HG03442 (cell line): ENCODE measurements around the gene POFUT1.
"Not testable (repeated sequence)": the region's sequence is repeated elsewhere in the genome, so short reads cannot be mapped to it uniquely, and the experiment has no call there.

Source experiments
- ATAC-seq: cut with Tn5 transposase; IDR thresholded peaks from one replicate; pipeline ENCODE4 v1.9.1; 2021; ENCODE audit warnings: mild to moderate bottlenecking, moderate library complexity; ENCODE audit not compliant: unreplicated experiment

POFUT1 gene

DNA sequence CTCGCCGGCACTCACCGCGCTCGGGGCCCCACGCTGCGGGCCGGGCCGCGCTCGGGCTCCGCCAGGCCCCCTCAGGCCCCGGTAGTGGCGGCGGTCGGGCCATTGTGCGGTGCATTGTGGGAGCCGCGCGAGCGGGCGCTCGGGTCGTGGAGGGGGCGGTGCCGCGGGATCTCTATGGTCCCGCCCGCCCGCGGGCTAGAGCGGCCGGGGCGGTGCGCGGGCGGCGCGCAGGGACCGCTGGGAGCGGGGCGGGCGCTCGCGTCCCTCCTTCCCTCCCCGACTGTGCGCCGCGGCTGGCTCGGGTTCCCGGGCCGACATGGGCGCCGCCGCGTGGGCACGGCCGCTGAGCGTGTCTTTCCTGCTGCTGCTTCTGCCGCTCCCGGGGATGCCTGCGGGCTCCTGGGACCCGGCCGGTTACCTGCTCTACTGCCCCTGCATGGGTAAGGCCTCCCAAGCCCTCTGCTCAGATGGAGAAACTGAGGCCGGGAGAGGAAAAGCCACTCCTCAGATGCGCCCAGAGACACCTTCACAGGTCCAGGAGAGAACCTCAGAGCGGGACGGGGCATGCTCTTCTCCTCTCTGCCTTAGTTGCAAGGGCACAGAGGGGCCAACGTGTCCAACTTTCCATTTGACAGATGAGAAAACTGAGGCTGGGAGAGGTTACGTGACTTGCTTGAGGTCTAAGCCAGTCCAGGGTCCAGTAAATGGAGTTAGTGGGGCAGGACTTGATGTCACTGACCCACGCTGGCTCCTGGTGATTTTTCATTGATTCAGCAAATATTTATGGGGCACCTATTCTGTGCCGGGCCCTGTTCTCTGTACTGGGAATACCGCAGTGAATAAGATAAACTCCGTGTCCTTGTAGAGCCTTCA, at the start of gene POFUT1, which contains the start of gene PLAGL2:
Gene POFUT1 (plus strand): TSS at position 255 of the 873 bp plus-strand sequence. CDS start 62 bp downstream, at position 317.
Gene PLAGL2 (minus strand): TSS at position 118 of the 873 bp plus-strand sequence. CDS start 5,565 bp downstream, outside the sequence.
- ATAC-seq, result peak; percentile 87

DNA sequence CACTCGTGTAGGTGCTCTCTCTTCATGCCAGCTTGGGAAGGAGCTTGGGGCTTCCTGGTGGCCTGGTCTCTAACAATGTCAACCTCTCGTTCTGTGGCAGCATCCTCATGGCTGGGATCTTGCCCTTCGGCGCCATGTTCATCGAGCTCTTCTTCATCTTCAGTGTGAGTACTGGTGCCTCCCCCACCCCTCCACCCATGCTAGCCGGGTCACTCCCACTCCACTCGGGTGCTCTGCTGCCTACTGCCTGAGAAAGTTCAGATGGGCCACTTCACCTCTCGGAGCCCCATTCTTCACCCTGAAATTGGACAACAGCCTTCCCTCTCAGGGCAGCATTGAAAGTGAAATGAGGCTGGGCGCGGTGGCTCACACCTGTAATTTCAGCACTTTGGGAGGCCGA, 49.3 kb upstream of the POFUT1 start:
- no peak for ATAC-seq

DNA sequence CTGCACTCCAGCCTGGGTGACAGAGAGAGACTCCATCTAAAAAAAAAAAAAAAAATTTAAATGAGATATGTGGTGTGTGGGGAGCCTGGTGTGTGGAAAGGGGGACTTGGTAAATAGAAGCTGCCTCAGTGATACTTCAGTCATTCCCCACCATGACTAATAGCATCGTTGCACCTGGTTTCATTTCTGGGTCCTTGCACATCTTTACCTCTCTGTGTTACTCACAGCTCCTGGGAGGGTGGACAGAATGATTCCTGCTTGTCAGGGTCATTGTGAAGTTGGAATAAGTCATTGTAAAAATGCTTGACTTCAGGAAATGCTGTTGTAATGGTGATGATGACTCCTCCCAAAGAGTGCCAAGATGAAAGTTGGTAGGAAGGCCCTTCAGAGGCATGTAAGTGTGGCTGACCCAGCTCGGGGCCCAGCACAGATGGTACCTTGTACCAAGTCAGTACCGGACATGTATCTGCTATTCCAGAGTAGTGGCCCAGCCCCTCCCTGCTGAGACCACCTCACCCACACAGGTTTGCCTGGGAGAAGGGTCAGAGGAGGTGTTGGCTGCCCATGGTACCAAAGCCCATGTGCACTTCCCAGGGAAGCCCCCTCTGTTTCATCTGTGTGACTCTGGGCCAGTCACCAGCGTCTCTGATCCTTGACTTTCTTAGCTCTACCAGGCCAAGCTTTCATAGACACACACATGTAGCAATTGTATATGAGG, 48.6 kb upstream of the POFUT1 start:
- ATAC-seq, result no peak

DNA sequence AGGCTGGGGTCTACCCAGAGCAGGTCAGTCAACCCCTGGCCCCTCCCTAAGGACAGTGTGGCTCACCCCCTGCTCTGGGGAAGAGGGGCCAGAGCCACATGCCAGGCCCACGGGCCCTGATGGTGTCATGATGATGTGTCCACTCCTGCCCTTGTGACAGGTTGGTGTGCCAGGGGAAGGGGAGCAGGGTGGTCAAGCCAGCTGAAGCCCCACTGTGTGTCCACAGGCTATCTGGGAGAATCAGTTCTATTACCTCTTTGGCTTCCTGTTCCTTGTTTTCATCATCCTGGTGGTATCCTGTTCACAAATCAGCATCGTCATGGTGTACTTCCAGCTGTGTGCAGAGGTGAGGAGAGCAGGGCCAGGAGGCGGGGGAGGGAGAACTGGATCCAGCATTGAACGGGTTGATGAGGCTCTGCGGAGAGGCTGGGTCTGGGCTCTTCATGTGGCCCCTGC, 47.9 kb upstream of the POFUT1 start:
- ATAC-seq, result no peak

DNA sequence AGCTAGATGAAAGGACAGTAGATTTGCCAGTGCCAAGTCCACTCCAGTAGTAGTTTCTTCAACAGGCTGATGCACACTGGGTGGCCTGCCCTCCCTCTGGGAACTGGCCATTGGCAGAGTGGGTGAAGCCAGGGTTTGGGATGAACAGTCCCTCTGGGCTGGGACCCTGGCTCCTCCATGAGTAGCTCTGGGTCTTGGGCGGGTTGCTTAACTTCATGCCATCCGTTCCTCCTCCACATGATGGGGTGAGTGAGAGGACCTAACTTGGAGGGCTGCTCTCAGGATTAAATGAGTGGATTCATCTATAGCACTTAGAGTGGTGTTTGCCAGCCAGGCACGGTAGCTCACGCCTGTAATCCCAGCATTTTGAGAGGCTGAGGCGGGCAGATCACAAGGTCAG, 47.3 kb upstream of the POFUT1 start:
- no peak for ATAC-seq

DNA sequence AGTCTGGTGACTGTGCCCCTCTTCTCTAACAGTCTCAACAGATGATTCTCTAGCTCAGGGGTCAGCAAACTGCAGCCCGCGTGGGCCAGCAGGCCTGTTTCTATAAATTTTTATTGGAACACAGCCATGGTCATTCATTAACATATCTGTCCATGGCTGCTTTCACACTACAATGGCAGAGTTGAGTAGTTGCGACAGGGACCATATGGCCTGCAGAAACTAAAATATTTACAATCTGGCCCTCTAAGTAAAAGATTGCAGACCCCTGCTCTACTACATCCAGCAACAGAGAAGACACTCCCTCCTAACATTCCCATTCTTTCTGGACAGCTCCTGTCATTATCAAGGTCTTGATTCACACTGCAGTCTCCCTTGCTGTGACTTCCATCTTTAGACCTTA, 45.3 kb upstream of the POFUT1 start:
- ATAC-seq, result no peak

DNA sequence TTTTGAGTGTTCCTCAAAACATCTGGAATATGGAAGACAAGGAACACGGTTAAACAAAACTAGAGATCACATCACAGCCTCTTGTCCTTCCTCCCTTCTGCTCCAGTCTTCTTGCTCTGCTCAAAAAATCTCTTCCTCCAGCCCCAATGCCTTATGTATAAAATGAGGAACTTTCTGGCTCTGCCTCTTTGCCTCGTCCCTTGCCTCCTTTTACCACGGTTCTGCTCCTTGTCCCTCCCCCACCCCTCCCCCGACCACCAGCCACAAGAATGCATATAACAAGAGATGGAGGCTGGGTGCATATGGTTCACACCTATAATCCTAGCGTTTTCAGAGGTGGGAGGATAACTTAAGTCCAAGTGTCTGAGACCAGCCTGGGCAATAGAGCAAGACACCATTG, 43.7 kb upstream of the POFUT1 start:
- ATAC-seq, result no peak

DNA sequence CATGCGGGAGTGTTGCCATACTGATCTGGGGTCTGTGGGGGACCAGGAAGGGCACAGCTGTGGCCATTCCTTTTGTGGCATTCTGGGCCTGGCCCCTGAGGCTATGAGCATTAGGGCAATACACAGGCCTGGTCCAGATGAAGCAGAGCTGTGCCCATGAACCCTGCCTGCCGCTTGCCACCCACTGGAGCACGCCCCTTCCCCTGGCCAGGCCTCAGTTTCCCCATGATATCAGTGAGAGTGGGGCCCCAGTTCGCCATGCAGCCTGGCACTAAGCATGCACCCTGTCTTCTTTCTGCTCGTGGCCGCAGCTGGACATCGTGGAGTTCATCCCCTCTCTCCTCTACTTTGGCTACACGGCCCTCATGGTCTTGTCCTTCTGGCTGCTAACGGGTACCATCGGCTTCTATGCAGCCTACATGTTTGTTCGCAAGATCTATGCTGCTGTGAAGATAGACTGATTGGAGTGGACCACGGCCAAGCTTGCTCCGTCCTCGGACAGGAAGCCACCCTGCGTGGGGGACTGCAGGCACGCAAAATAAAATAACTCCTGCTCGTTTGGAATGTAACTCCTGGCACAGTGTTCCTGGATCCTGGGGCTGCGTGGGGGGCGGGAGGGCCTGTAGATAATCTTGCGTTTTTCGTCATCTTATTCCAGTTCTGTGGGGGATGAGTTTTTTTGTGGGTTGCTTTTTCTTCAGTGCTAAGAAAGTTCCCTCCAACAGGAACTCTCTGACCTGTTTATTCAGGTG, 42.5 kb upstream of the POFUT1 start:
- ATAC-seq, result no peak

DNA sequence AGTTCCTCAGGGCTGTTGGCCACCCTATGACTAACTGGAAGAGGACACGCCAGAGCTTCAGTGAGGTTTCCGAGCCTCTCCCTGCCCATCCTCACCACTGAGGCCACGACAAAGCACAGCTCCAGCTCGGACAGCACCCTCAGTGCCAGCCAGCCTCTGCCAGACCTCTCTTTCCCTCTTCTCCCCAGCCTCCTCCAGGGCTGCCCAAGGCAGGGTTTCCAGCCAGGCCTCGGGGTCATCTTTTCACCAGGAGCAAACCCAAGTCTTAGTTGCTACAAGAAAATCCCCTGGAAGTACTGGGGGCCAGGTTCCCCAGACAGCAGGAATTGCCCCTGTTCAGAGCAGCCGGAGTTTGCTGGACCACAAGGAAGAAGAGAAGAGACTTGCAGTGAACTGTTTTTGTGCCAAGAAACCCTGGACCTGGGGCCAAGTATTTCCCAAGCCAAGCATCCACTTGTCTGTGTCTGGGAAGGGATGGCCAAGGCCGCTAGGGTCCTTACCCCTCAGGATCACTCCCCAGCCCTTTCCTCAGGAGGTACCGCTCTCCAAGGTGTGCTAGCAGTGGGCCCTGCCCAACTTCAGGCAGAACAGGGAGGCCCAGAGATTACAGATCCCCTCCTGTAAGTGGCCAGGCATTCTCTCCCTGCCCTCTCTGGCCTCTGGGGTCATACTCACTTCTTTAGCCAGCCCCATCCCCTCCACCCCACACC, 41.7 kb upstream of the POFUT1 start:
- no peak for ATAC-seq

DNA sequence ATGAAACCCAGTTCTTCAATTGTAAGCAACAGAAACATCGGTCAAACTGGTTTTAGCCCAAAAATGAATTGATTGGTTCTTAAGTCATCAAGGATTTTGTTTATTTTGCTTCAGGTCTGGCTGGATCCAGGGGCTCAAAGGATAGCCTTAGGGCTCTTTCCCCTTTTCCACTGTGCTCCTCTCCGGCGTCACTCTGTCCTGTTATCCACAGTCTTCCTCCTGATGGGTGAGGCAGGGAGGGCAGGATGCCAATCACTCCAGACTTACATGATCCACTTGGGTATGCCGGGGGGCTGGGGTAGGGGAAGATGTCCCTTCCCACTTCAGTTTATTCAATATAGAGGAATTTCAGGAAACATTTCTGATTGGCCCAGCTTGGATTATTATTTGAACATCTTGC, 40.1 kb upstream of the POFUT1 start:
- no peak for ATAC-seq

DNA sequence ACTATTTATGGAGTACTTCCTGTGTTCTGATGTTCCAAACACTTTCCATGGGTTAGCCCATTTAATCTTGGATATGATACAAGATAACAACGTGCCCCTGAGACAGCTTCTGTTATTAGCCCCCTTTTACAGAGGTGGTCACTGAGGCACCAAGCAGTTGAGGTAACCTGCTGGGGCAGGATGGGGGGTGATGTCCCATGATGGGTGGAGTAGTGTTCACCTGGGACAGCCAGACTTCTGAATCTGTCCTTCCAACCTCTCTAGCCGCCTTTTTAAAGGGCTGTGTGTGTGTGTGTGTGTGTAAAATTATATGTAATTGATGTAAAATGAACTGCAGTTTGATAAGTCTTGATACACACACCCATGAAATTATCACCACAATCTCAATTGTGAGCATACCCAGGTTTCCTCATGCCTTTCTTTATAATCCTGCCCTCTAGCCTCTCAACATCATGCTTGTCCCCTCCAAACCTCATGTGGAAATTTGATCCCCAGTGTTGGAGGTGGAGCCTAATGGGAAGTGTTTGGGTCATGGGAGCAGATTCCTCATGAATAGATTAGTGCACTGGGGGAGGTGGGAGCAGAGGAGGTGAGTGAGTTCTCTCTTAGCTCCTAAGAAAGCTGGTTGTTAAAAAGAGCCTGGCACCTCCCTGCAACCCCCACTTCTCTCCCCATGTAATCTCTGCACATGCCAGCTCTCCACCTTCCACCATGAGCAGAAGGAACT, 39.3 kb upstream of the POFUT1 start:
- ATAC-seq, result no peak

DNA sequence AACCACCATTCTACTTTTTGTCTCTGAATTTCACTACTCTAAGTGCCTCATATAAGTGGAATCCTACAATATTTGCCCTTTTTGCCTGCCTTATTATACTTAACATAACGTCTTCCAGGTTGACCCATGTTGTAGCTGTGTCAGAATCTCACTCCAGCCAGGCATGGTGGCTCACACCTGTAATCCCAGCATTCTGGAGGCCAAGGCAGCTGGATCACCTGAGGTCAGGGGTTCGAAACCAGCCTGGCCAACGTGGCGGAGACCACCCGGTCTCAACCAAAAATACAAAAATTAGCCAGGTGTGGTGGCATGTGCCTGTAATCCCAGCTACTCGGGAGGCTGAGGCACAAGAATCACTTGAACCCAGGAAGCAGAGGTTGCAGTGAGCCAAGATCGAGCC, 30.0 kb upstream of the POFUT1 start:
- not testable (repeated sequence) for ATAC-seq

DNA sequence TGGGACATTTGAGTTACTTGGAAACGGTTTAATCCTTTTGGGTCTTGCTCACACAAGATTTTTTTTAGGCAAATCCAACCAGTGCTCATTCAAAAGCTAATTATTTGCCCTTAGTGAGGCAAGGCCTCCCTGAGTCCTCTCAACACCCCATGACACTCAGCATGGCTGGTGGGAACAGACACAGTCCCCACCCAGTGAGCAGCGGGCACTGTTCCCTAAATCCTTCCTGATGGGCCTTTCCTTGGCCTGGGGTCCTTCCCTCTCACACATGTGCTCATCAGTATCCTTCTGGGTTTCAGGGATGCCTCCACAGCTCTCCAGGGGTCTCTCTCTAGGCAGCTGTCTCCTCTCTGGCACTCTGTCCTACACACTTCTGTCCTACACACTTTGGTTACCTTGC, 28.2 kb upstream of the POFUT1 start:
- no peak for ATAC-seq

DNA sequence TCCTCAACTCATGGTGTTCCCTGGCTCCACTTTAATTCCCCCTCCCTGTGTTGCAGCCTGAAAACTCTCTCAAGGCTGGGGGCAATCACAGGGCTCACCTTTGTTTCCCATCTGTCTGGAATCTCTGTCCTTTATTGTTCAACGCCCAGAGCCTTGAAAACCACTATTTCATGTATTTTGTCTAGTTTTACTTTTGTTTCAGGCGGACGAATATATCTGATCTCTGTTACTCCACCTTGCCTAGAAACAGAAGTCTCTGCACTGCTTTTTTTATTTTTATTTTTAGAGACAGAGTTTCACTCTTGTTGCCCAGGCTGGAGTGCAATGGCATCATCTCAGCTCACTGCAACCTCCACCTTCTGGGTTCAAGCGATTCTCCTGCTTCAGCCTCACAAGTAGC, 27.7 kb upstream of the POFUT1 start:
- no peak for ATAC-seq

DNA sequence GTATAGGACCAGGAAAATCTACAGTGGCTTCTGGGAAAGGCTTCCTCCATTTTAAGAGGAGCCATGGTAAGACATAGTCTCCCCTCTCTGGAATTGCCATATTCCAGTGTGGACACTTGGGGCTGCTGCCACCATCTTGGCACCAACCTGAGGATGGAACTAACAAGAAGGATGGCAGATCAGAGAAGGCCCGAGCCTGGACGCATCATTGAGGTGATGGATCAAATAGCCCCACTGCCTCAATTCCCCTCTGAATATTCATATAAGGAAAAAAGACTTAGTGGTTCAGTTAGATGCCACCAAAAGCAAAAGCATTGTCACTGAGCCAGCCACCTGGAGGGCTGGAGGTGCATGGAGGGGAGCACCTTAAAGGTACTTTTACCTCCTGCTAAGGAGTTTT, 26.1 kb upstream of the POFUT1 start:
- no peak for ATAC-seq

DNA sequence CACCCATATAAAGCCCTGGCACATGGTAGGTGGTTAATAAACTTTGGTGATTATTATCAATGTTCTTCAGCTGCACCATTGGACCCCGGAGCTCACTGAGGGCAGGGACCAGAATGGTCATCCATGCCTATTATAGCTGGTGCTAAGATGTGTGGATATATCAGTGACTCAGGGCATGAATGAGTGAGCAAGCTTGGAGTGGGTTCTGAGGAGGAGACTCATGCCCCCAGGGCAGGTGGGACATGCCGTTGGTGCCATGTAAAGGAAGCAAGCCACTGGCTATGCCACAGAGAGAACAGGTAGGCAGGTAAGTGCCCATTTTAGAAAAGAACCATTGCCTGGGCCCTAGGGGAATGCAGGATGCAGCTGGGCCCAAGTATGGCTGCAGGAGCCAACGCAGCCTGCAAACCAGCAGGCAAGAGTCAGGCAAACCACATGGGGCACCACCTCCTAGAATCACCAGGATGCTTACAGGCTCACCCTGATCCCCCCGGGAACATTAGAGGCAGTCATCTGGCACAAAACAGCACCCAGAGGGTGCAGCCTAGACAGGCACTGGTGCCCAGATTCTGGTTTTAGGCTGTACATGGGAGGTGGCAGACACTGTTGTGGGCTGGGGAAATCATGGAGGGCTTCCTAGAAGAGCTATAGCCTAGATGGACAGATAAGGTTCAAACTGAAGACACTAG, 23.6 kb upstream of the POFUT1 start:
- ATAC-seq, result no peak

DNA sequence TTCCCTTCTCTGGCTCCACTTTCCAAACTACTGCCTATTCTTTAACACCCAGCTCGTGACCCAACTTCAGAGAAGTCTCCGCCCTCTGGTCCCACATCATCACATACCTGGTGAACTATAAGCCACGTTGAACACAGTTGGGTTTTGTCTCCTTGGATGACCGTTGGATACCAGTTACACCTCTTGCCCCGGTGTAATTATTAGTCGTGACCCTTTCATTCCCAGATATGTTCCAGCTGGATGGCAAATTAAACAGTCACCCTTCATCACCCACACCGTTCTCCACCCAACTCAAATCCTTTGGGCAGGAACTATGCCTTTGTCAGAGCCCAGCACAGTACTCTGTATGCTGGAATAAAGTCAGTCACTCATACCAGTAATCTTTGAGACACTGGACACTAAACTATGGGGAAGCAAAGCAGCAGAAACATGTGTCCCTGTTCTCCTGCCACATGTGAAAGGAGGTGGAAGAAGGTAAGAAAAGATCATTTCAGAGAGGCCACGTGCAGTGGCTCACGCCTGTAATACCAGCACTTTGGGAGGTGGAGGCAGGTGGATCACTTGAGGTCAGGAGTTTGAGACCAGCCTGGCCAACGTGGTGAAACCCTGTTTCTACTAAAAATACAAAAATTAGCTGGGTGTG, 22.6 kb upstream of the POFUT1 start:
- ATAC-seq, result no peak

DNA sequence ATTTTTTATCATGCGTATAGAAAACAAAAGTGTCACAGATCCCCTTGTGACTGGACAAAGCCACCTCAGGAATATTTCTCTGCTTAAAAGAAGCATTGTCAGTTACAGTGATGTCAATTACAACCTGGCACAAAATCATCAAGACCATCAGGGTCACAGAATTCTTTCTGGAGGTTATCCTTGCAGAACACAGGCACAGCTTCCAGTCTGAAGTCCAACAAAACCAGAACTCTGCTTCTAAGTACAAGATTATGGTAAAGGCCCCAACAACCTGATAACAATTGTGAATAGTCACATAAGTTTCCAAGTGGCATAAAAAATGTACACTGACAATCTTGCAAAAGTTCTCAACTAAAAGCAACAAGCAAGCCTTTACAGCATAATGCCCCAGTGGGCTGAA, 21.2 kb upstream of the POFUT1 start:
- ATAC-seq, result no peak
